ENCODE results near the gene FSD1L.

- TF ChIP-seq POLR2A (IDR thresholded peaks at IDR 0.05) (no peak), CTCF (IDR thresholded peaks at IDR 0.05) (no peak), POLR2AphosphoS5 (IDR thresholded peaks at IDR 0.05) (no peak)
These were observed 11.5 kb downstream of the FSD1L start for GRCh38 chr9:105459336-105459735.
